Measurements from ENCODE around the gene TLX3. TPM values are rescaled to one million over a fixed set of nuclear protein-coding genes. Genes with fewer than 3 reads are reported as not detected.
A peak's percentile ranks its signal among the peaks of the same experiment; 100 is the strongest.

The TLX3 gene
- total and polyA plus RNA-seq, 2 donors (not counting 1 experiment from before 2014, with no cell fraction given), result not detected

DNA sequence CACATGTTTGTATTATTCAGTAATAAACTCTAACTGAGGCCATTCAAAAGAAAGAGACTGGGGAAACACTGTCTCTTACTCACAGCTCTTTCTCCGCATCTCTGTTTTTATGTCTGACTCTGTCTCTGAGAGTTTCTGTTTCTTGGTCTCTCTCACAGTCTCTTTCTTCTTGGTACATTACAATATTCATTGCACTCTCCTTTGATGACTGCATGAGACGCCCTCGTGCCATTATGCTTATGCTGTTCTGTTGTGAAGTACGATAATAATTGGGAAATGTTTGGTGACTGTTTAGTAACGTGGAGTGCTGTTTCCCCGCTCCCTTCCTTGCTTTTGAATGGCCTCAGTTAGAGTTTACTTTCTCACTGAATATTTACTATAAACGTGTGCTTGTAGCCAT lies 25.3 kb upstream of the TLX3 start:
- Histone ChIP-seq H3K9ac (ENCODE audit: insufficient read depth, low read length) (no peak overlapping the region), H3K79me2 (ENCODE audit: control insufficient read depth, insufficient read depth, low read length) (no peaks in the 10 kb centered on the region), H3K4me2 (ENCODE audit: extremely low read depth, insufficient read depth, low read length) (no peak overlapping the region), H4K20me1 (ENCODE audit: control insufficient read depth, extremely low read depth, insufficient read depth, low read length) (no peaks in the 10 kb centered on the region), H2AFZ (ENCODE audit: low read length) (no peak overlapping the region), H3K27me3 (ENCODE audit: control insufficient read depth, insufficient read depth, low read length) (no peaks in the 10 kb centered on the region), H3K36me3 (ENCODE audit: control insufficient read depth, insufficient read depth, low read length) (no peaks in the 10 kb centered on the region), H3K27ac (ENCODE audit: insufficient read depth, low read length) (no peak overlapping the region), H3K9me3 (ENCODE audit: control insufficient read depth, insufficient read depth, low read depth, low read length) (no peaks in the 10 kb centered on the region), H3K4me3 (replicated peaks in 1 of 4; ENCODE audit: control extremely low read depth in 1 of 4, insufficient read depth in 1 of 4, low read depth in 3 of 4, low read length in 4 of 4) (no peak overlapping the region), H3K4me1 (ENCODE audit: control insufficient read depth, extremely low read depth, insufficient read depth, low read length) (no peaks in the 10 kb centered on the region)
- TF ChIP-seq EZH2 (IDR thresholded peaks at IDR 0.05; ENCODE audit: low read length, missing control alignments) (no peak), CTCF (conservative IDR thresholded peaks at IDR 0.05 in 1 of 2, IDR thresholded peaks at IDR 0.05 in 1 of 2; ENCODE audit: low read depth in 1 of 2, low read length in 2 of 2) (no peak)
- DNase-seq (ENCODE audit: low read depth in 2 of 2), result no peak

DNA sequence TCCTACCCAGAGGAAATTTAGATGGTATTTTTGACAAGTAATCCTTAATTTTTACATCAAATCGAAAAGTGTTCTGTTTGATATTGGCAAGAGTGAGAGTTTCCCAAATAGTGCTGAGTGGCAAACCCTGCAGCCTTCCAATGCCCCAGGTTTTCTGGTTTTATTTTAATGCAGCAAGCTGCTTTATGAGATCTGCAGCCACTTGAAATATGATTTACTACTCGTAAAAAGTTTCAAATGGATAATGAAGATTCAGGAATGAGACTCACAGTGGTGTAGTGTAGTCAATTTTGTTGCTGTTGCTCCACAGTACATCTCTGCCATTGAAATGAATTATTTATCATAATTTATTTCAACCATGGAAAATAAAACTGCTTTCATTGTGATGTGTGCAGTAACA lies 23.6 kb upstream of the TLX3 start:
- H4K20me1 ChIP-seq (ENCODE audit: control insufficient read depth, extremely low read depth, insufficient read depth, low read length), result no peaks in the 10 kb centered on the region
- H3K9ac ChIP-seq (ENCODE audit: insufficient read depth, low read length), result no peak overlapping the region
- no peaks in the 10 kb centered on the region for H3K4me1 ChIP-seq (ENCODE audit: control insufficient read depth, extremely low read depth, insufficient read depth, low read length)
- no peaks in the 10 kb centered on the region for H3K9me3 ChIP-seq (ENCODE audit: control insufficient read depth, insufficient read depth, low read depth, low read length)
- no peak overlapping the region for H3K27ac ChIP-seq (ENCODE audit: insufficient read depth, low read length)
- H2AFZ ChIP-seq (ENCODE audit: low read length), result no peak overlapping the region
- TF ChIP-seq EZH2 (IDR thresholded peaks at IDR 0.05; ENCODE audit: low read length, missing control alignments) (no peak), CTCF (conservative IDR thresholded peaks at IDR 0.05 in 1 of 2, IDR thresholded peaks at IDR 0.05 in 1 of 2; ENCODE audit: low read depth in 1 of 2, low read length in 2 of 2) (no peak)
- H3K27me3 ChIP-seq (ENCODE audit: control insufficient read depth, insufficient read depth, low read length), result no peaks in the 10 kb centered on the region
- no peaks in the 10 kb centered on the region for H3K36me3 ChIP-seq (ENCODE audit: control insufficient read depth, insufficient read depth, low read length)
- no peaks in the 10 kb centered on the region for H3K79me2 ChIP-seq (ENCODE audit: control insufficient read depth, insufficient read depth, low read length)
- H3K4me3 ChIP-seq (replicated peaks in 1 of 4; ENCODE audit: control extremely low read depth in 1 of 4, insufficient read depth in 1 of 4, low read depth in 3 of 4, low read length in 4 of 4), result no peak overlapping the region
- DNase-seq (ENCODE audit: low read depth in 2 of 2), result no peak
- no peak overlapping the region for H3K4me2 ChIP-seq (ENCODE audit: extremely low read depth, insufficient read depth, low read length)

DNA sequence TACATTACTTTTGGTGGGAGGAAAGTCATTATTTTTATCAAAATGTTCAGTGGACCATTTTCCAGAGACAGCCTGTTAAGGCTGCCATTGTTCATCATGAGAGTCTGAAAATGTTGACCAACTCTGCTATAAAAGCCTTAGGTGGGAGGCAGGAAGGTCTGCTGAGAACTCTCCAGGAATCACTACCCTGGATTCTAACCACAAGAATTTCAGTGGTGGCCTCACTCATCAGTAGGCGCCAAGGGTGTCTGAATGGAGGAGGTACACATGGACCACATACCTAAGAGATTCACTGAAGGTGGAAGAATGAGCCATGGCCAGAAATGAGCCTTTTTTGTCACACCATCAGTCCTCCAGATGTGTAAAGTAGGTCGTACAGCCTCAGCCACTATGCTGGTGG lies 21.0 kb upstream of the TLX3 start:
- Histone ChIP-seq H3K4me1 (ENCODE audit: control insufficient read depth, extremely low read depth, insufficient read depth, low read length) (no peaks in the 10 kb centered on the region), H3K4me3 (replicated peaks in 1 of 4; ENCODE audit: control extremely low read depth in 1 of 4, insufficient read depth in 1 of 4, low read depth in 3 of 4, low read length in 4 of 4) (no peak overlapping the region), H3K36me3 (ENCODE audit: control insufficient read depth, insufficient read depth, low read length) (no peaks in the 10 kb centered on the region), H3K9me3 (ENCODE audit: control insufficient read depth, insufficient read depth, low read depth, low read length) (no peaks in the 10 kb centered on the region), H2AFZ (ENCODE audit: low read length) (no peak overlapping the region), H3K79me2 (ENCODE audit: control insufficient read depth, insufficient read depth, low read length) (no peaks in the 10 kb centered on the region), H3K4me2 (ENCODE audit: extremely low read depth, insufficient read depth, low read length) (no peak overlapping the region), H4K20me1 (ENCODE audit: control insufficient read depth, extremely low read depth, insufficient read depth, low read length) (no peaks in the 10 kb centered on the region), H3K9ac (ENCODE audit: insufficient read depth, low read length) (no peak overlapping the region), H3K27me3 (ENCODE audit: control insufficient read depth, insufficient read depth, low read length) (no peaks in the 10 kb centered on the region), H3K27ac (ENCODE audit: insufficient read depth, low read length) (no peak overlapping the region)
- TF ChIP-seq CTCF (conservative IDR thresholded peaks at IDR 0.05 in 1 of 2, IDR thresholded peaks at IDR 0.05 in 1 of 2; ENCODE audit: low read depth in 1 of 2, low read length in 2 of 2) (no peak), EZH2 (IDR thresholded peaks at IDR 0.05; ENCODE audit: low read length, missing control alignments) (no peak)
- peak in 1 of 2 donors; percentile 69 for DNase-seq (ENCODE audit: low read depth in 2 of 2)

Data from fibroblast of lung (primary cell).